Cardiac muscle cell (in vitro differentiated cells and primary cell): ENCODE results near the gene LSM14B. TPM values are rescaled to one million over a fixed set of nuclear protein-coding genes. Genes with fewer than 3 reads are reported as not detected.

ENCODE experiments used
- DNase-seq, 2 donors: peaks; one replicate each; pipeline versions ENCODE4 v3.0.0 to v3.0.0-alpha.2; 2010 to 2017; ENCODE audit warnings: low read depth in 1 of 2, low spot score in 1 of 2
- H3K27ac ChIP-seq: fragments of 200-600 bp; sonication (generic); 2 replicates; pipeline ENCODE4 v1.5.1; 2016
- H3K27me3 ChIP-seq: fragments of 200-600 bp; sonication (generic); 2 replicates; pipeline ENCODE4 v1.6.0; 2016; ENCODE audit warnings: control low read depth
- H3K36me3 ChIP-seq: fragments of 200-600 bp; sonication (generic); 2 replicates; pipeline ENCODE4 v1.5.1; 2016; ENCODE audit warnings: control low read depth
- H3K4me1 ChIP-seq: fragments of 200-600 bp; sonication (generic); 2 replicates; pipeline ENCODE4 v1.8.1; 2017; ENCODE audit warnings: low read depth, mild to moderate bottlenecking, mixed run types
- H3K4me3 ChIP-seq: fragments of 200-600 bp; sonication (generic); 2 replicates; pipeline ENCODE4 v1.5.1; 2016; ENCODE audit warnings: mild to moderate bottlenecking
- H3K9me3 ChIP-seq: fragments of 200-600 bp; sonication (generic); 2 replicates; pipeline ENCODE4 v1.5.1; 2017; ENCODE audit warnings: low read depth, mild to moderate bottlenecking, control low read depth
- polyA plus RNA-seq: library from polyadenylated mRNA; unstranded; fragments of >200 nt; fragmentation: Nextera tagmentation; extraction: Ambion mirVana; gene quantifications from 2 replicates; pipeline ENCODE4 v1.2.1, GENCODE V29; 2016
- total RNA-seq: library from RNA; depleted of rRNA; stranded (reverse); fragments of >200 nt; gene quantifications from 2 replicates; pipeline ENCODE4 v1.2.3, GENCODE V29; 2016
- TF ChIP-seq, protein P1 (sequence below): IDR thresholded peaks from 2 replicates; pipeline ENCODE4 v1.5.1; 2012; ENCODE audit warnings: low read depth, mild to moderate bottlenecking, low read length

Gene LSM14B
- total and polyA plus RNA-seq, 2 experiments from 2014 or later = 6.5 to 71.8 TPM

DNA sequence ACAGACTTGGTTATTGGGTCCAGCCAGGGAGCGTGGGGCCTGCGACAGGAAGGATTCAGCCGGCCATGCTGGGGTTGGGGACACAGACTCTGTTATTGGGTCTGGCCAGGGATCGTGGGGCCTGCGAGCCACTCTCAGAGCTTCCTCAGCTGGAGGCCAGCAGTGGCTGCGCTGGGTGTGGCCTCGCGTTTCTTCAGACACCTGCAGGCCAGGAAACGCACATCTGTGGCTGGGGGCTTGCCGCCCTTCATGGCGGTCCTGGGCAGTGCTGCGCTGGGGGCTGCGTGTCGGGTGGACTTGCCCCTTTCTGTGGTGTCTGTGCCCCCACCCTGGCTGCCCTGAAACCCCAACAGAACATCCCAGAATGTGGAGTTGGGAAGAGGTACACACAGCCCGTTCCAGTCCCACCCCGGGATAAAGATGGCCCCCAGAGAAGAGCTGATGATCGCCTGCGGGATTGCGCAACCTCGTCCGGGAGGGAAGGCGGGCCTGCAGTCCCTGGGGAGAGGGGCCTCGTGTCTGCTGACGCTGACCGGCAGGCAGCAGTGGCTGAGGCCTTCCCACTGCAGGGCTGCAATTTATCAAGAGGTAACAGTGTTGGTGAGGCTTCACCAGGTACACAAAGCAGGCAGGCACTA, 43.6 kb downstream of the LSM14B start:
- H3K4me3 ChIP-seq = no peak overlapping the region
- peak in 1 of 2 donors; percentile 68 for DNase-seq
- peaks cover 35% of the 10 kb centered on the region for H3K36me3 ChIP-seq
- H3K9me3 ChIP-seq = no peaks in the 10 kb centered on the region
- TF ChIP-seq, protein P1, sequence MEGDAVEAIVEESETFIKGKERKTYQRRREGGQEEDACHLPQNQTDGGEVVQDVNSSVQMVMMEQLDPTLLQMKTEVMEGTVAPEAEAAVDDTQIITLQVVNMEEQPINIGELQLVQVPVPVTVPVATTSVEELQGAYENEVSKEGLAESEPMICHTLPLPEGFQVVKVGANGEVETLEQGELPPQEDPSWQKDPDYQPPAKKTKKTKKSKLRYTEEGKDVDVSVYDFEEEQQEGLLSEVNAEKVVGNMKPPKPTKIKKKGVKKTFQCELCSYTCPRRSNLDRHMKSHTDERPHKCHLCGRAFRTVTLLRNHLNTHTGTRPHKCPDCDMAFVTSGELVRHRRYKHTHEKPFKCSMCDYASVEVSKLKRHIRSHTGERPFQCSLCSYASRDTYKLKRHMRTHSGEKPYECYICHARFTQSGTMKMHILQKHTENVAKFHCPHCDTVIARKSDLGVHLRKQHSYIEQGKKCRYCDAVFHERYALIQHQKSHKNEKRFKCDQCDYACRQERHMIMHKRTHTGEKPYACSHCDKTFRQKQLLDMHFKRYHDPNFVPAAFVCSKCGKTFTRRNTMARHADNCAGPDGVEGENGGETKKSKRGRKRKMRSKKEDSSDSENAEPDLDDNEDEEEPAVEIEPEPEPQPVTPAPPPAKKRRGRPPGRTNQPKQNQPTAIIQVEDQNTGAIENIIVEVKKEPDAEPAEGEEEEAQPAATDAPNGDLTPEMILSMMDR = no peak
- no peaks in the 10 kb centered on the region for H3K4me1 ChIP-seq
- H3K27me3 ChIP-seq = no peaks in the 10 kb centered on the region
- no peak overlapping the region for H3K27ac ChIP-seq

- Histone ChIP-seq H3K36me3 (peaks cover 34% of the 10 kb centered on the region), H3K27me3 (no peaks in the 10 kb centered on the region)
- no peak for DNase-seq
Measured at GRCh38 chr20:62167474-62167873, 45.2 kb downstream of the LSM14B start.

DNA sequence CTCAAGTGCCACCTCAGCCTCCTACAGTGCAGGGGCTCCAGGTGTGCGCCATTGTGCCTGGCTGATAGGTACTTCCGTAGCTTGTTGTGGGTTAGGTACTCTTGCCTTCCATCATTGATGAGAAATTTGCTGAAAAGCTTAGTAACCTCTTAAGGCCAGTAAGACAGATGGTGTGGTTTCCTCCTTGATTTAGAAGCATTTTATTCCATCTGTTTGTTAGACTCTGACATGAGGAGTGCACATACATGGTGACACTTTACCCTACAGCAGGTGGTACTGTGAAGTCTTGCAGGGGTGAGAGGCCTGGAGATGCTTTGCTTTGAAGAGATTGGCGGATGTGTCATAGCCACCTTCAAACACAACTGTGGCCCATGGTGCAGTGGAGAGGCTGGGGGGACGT, 45.8 kb downstream of the LSM14B start:
- Histone ChIP-seq H3K4me3 (no peak overlapping the region), H3K36me3 (peaks cover 34% of the 10 kb centered on the region), H3K4me1 (no peaks in the 10 kb centered on the region), H3K27me3 (no peaks in the 10 kb centered on the region), H3K27ac (no peak overlapping the region), H3K9me3 (no peaks in the 10 kb centered on the region)
- DNase-seq = no peak
- TF ChIP-seq, protein P1 = no peak

More at GRCh38 chr20:62167474-62167873, 45.2 kb downstream of the LSM14B start:
- Histone ChIP-seq H3K9me3 (no peaks in the 10 kb centered on the region), H3K4me3 (no peak overlapping the region), H3K27ac (no peak overlapping the region), H3K4me1 (no peaks in the 10 kb centered on the region)
- TF ChIP-seq, protein P1 = no peak

DNA sequence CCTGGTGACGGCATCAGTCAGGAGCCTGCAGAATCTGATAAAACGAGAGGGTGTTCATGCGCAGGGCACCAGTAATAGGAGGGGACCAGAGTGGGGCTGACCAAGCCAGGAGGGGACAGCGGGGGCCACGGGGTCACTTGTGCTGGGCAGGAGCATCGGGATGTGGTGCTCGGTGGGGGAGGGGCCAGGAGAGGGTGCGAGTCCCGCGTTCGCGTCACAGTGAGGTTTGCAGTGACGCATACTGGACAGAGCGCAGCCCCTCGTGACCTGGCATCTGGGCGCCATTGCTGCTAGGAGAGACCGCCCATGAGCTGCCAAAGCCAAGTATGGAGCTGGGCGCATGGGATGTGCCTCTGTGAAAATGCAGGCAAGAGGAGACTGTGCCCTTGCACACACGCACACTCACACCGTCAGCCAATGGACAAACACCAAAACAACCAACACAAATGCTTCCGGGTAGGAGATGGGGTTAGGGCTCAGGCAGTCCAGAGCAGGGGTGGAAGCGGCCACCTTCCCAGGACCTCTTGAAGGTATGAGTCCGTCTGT, 46.7 kb downstream of the LSM14B start:
- H3K4me1 ChIP-seq = no peaks in the 10 kb centered on the region
- H3K27me3 ChIP-seq = no peaks in the 10 kb centered on the region
- no peak overlapping the region for H3K27ac ChIP-seq
- H3K36me3 ChIP-seq = peaks cover 30% of the 10 kb centered on the region
- H3K4me3 ChIP-seq = no peak overlapping the region
- TF ChIP-seq, protein P1 = no peak
- no peaks in the 10 kb centered on the region for H3K9me3 ChIP-seq
- DNase-seq = no peak

- peaks cover 21% of the 10 kb centered on the region for H3K36me3 ChIP-seq
- no peak overlapping the region for H3K27ac ChIP-seq
- DNase-seq = no peak
- no peaks in the 10 kb centered on the region for H3K9me3 ChIP-seq
- no peaks in the 10 kb centered on the region for H3K27me3 ChIP-seq
- H3K4me1 ChIP-seq = no peaks in the 10 kb centered on the region
- TF ChIP-seq, protein P1 = no peak
- no peak overlapping the region for H3K4me3 ChIP-seq
Measured at GRCh38 chr20:62170536-62170935, 48.3 kb downstream of the LSM14B start.
